B cell (primary cell): ENCODE measurements around the gene KLHL30. TPM values are rescaled to one million over a fixed set of nuclear protein-coding genes. Genes with fewer than 3 reads are reported as not detected.
A peak's percentile ranks its signal among the peaks of the same experiment; 100 is the strongest.

Source experiments
- ATAC-seq: fragments of 200-7000 bp; cut with Tn5 transposase; one replicate; pipeline ENCODE4 v1.10.0; 2021; ENCODE audit warnings: low read depth, mild to moderate bottlenecking, moderate number of reproducible peaks, moderate library complexity
- CTCF ChIA-PET: fragments of 350-600 bp; sonication (Branson Sonifier 250); formaldehyde crosslinking; loops from one replicate; lab custom pipeline; 2021; ENCODE audit warnings: antibody characterized with exemption, inconsistent platforms; lab: Charles Lee
- POLR2A ChIA-PET: fragments of 350-600 bp; sonication (Branson Sonifier 250); formaldehyde crosslinking; loops from one replicate; lab custom pipeline; 2021; ENCODE audit warnings: antibody characterized with exemption; lab: Charles Lee
- DNase-seq: peaks from one replicate; pipeline ENCODE4 v3.0.0; 2013
- H2AFZ ChIP-seq: 2 replicates; pipeline ENCODE4 v1.6.1; 2012; ENCODE audit warnings: mild to moderate bottlenecking, low read depth, low read length; ENCODE audit not compliant: insufficient read depth, poor library complexity, severe bottlenecking
- H3K27ac ChIP-seq, 2 donors: 1 replicate in 1 of 2; 2 replicates in 1 of 2; pipeline ENCODE4 v1.5.1; 2012 to 2013; ENCODE audit warnings: low read length in 2 of 2, mild to moderate bottlenecking in 2 of 2, moderate library complexity in 1 of 2
- H3K27me3 ChIP-seq, 4 experiments: fragments of 200-600 bp in 1 of 4; sonication (generic) in 1 of 4; replicated peaks in 1 of 4; 1 replicate in 2 of 4; 2 replicates in 2 of 4; pipeline versions ENCODE4 v1.6.1 to v1.7.0; 2013 to 2016; ENCODE audit warnings: low read length in 3 of 4, mild to moderate bottlenecking in 2 of 4, mixed read lengths in 1 of 4, moderate library complexity in 1 of 4; ENCODE audit not compliant: insufficient read depth in 4 of 4, control insufficient read depth in 3 of 4; ENCODE audit errors: control extremely low read depth in 1 of 4
- H3K36me3 ChIP-seq, 2 experiments: replicated peaks in 1 of 2; 1 replicate in 1 of 2; 2 replicates in 1 of 2; pipeline versions ENCODE4 v1.6.1 to v1.7.1; 2013; ENCODE audit warnings: low read length in 1 of 2; ENCODE audit not compliant: insufficient read depth in 2 of 2, control insufficient read depth in 1 of 2; ENCODE audit errors: control extremely low read depth in 1 of 2, extremely low read depth in 1 of 2
- H3K4me1 ChIP-seq, 2 donors: fragments of 200-600 bp in 1 of 2; sonication (generic) in 1 of 2; 1 replicate in 1 of 2; 2 replicates in 1 of 2; pipeline versions ENCODE4 v1.5.1 to v1.6.1; 2013 to 2017; ENCODE audit warnings: low read length in 2 of 2; ENCODE audit not compliant: control insufficient read depth in 2 of 2, insufficient read depth in 2 of 2
- H3K4me2 ChIP-seq: replicated peaks from 2 replicates; pipeline ENCODE3; 2012; ENCODE audit warnings: mild to moderate bottlenecking, low read depth, low read length; ENCODE audit not compliant: poor library complexity, severe bottlenecking
- H3K4me3 ChIP-seq, 5 experiments: fragments of 200-600 bp in 1 of 5; sonication (generic) in 1 of 5; 1 replicate in 3 of 5; 2 replicates in 2 of 5; pipeline versions ENCODE4 v1.5.1 to v1.7.0; 2011 to 2016; ENCODE audit warnings: low read length in 4 of 5, mild to moderate bottlenecking in 4 of 5, low read depth in 2 of 5, control low read depth in 1 of 5, moderate library complexity in 1 of 5; ENCODE audit not compliant: insufficient read depth in 1 of 5; ENCODE audit errors: control extremely low read depth in 1 of 5, extremely low read depth in 1 of 5
- H3K79me2 ChIP-seq: fragments of 200-600 bp; sonication (generic); one replicate; pipeline ENCODE4 v1.6.0; 2016; ENCODE audit warnings: low read length; ENCODE audit not compliant: control insufficient read depth, insufficient read depth
- H3K9ac ChIP-seq: fragments of 200-600 bp; sonication (generic); 2 replicates; pipeline ENCODE4 v1.6.1; 2017; ENCODE audit warnings: mild to moderate bottlenecking, low read length, moderate library complexity
- H3K9me3 ChIP-seq, 3 donors: one replicate each; pipeline versions ENCODE4 v1.6.1 to v1.7.1; 2013; ENCODE audit warnings: low read length in 2 of 3; ENCODE audit not compliant: control insufficient read depth in 2 of 3, insufficient read depth in 1 of 3; ENCODE audit errors: control extremely low read depth in 1 of 3
- H4K20me1 ChIP-seq: 2 replicates; pipeline ENCODE4 v1.6.0; 2012; ENCODE audit warnings: mild to moderate bottlenecking, low read length; ENCODE audit not compliant: insufficient read depth, control insufficient read depth, poor library complexity, severe bottlenecking
- H3K27ac Mint-ChIP-seq: one replicate; pipeline ENCODE4 v1.8.0; 2021; ENCODE audit warnings: mixed read lengths
- H3K27me3 Mint-ChIP-seq: one replicate; pipeline ENCODE4 v1.8.0; 2021; ENCODE audit warnings: mixed read lengths
- H3K4me1 Mint-ChIP-seq: one replicate; pipeline ENCODE4 v1.8.0; 2021; ENCODE audit warnings: mixed read lengths
- H3K4me3 Mint-ChIP-seq: one replicate; pipeline ENCODE4 v1.8.0; 2021; ENCODE audit warnings: mixed read lengths
- H3K9me3 Mint-ChIP-seq: one replicate; pipeline ENCODE4 v1.8.0; 2022; ENCODE audit warnings: mixed read lengths; ENCODE audit not compliant: insufficient read depth
- CTCF ChIP-seq: fragments of 200-600 bp; IDR thresholded peaks from one replicate; pipeline ENCODE4 v1.8.0; 2022; ENCODE audit warnings: antibody characterized with exemption, mild to moderate bottlenecking
- EZH2 ChIP-seq: IDR thresholded peaks from 2 replicates; pipeline ENCODE4 v1.6.1; 2012; ENCODE audit warnings: borderline replicate concordance, low read depth, mild to moderate bottlenecking, moderate library complexity, low read length; ENCODE audit not compliant: insufficient read depth, poor library complexity, severe bottlenecking
- WGBS: methylation state at CpG from one replicate; pipeline ENCODE4 v1.1.5; 2013; ENCODE audit warnings: missing lambda C conversion rate; ENCODE audit not compliant: insufficient coverage; 5-methylcytosine and 5-hydroxymethylcytosine counted together
- intact Hi-C: fragments of 100-400 bp; cut with micrococcal nuclease; formaldehyde crosslinking; loops from one replicate; pipeline ENCODE4 v1.10.0; 2022
- polyA plus RNA-seq: library from polyadenylated mRNA; depleted of rRNA; stranded (reverse); fragments of >200 nt; gene quantifications from 2 replicates; pipeline ENCODE4 v1.2.3, GENCODE V29; 2012
- total RNA-seq, 2 donors: library from RNA; stranded (reverse); fragments of 120-200 nt in 1 of 2; gene quantifications; 1 replicate in 1 of 2; 2 replicates in 1 of 2; pipeline versions ENCODE4 v1.2.3 to v1.2.4, GENCODE V29; 2013 to 2022

KLHL30 gene
- total and polyA plus RNA-seq, 2 donors (not counting 1 experiment from before 2014, with no cell fraction given): not detected

- Mint-ChIP-seq H3K4me1 (peaks cover 12% of the 10 kb centered on the region), H3K27ac (no peak overlapping the region), H3K4me3 (no peak overlapping the region), H3K9me3 (no peaks in the 10 kb centered on the region), H3K27me3 (no peaks in the 10 kb centered on the region)
- TF ChIP-seq EZH2 (no peak), CTCF (no peak)
- intact Hi-C loops: no loop called here
- Histone ChIP-seq H3K36me3 (no peaks in the 10 kb centered on the region), H3K4me2 (no peak overlapping the region), H3K27me3 (peaks cover 0 to 7% (median 1%) of the 10 kb centered on the region in 4 experiments), H4K20me1 (no peaks in the 10 kb centered on the region), H2AFZ (no peak overlapping the region), H3K9ac (no peak overlapping the region), H3K4me3 (no peak overlapping the region), H3K9me3 (peaks cover 0 to 4% (median 0%) of the 10 kb centered on the region in 3 donors), H3K4me1 (peaks cover 16 to 26% of the 10 kb centered on the region in 2 donors), H3K79me2 (no peaks in the 10 kb centered on the region), H3K27ac (no peak overlapping the region)
- 96% methylated on average over 13 of the region's 13 CpGs for WGBS
- ChIA-PET POLR2A (no interaction called here), CTCF (no interaction called here)
- no peak for ATAC-seq
- DNase-seq: no peak
Observed at GRCh38 chr2:238137885-238138284, 583 bp upstream of the KLHL30 start.

- H3K4me1 Mint-ChIP-seq: peaks cover 12% of the 10 kb centered on the region
- ATAC-seq: peak; percentile 46
Observed at GRCh38 chr2:238139196-238140039, 950 bp downstream of the KLHL30 start.

More at GRCh38 chr2:238139196-238140039, 950 bp downstream of the KLHL30 start:
- ChIA-PET CTCF (interaction anchor here (0.9 to 1.1 kb wide), 4 partner anchors 30 to 626 kb away, joined by 3 to 6 read pairs (median 4); no protein-coding TSS in a partner anchor), POLR2A (no interaction called here)
- H3K4me1 ChIP-seq: peaks cover 16 to 26% of the 10 kb centered on the region in 2 donors
- H3K27me3 Mint-ChIP-seq: no peaks in the 10 kb centered on the region
- H3K27ac Mint-ChIP-seq: no peak overlapping the region
- TF ChIP-seq EZH2: no peak
- peak; percentile 61 for TF ChIP-seq CTCF
- H4K20me1 ChIP-seq: no peaks in the 10 kb centered on the region
- 53% methylated on average over 44 of the region's 56 CpGs for WGBS
- H3K9me3 ChIP-seq: peaks cover 0 to 4% (median 0%) of the 10 kb centered on the region in 3 donors
- H2AFZ ChIP-seq: peak overlapping the region; percentile 33
- H3K27me3 ChIP-seq: peaks cover 0 to 7% (median 1%) of the 10 kb centered on the region in 4 experiments
- peak overlapping the region; percentile 45 for H3K9ac ChIP-seq
- peak overlapping the region; percentile 50 for H3K4me3 Mint-ChIP-seq
- peak overlapping the region; percentile 72 for H3K4me2 ChIP-seq
- H3K9me3 Mint-ChIP-seq: no peaks in the 10 kb centered on the region
- H3K27ac ChIP-seq: no peak overlapping the region
- no peaks in the 10 kb centered on the region for H3K79me2 ChIP-seq
- peak overlapping the region in 2 of 5 experiments; percentile 23 to 33 for H3K4me3 ChIP-seq
- intact Hi-C loops: no loop called here
- DNase-seq: peak; percentile 48
- no peaks in the 10 kb centered on the region for H3K36me3 ChIP-seq
